ENCODE data around the gene SCN2A.

Gene SCN2A

DNA sequence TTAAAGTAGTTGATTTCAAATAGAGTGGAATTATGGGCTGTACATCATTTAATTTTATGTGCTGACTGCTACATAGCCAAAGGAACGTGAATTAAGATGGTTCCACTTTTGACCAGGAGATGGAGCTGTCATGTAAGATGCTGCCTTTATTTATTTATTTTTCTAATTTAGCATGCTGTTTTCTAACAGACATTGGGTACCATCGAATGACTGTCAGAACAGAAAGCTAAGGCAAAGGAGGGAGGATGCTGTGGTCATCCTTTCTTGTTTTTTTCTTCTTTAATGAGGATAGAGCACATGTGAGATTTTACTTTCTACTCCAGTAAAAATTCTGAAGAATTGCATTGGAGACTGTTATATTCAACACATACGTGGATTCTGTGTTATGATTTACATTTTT lies at the start of gene SCN2A:
Gene SCN2A (plus strand): TSS at position 185 of the 400 bp plus-strand sequence. CDS start 56,410 bp downstream, outside the sequence.
- peak; percentile 34 for DNase-seq (ENCODE audit: low read depth)
- TF ChIP-seq CTCF (conservative IDR thresholded peaks at IDR 0.05; ENCODE audit: low read depth, low read length), result peak; percentile 68
- no peak within 1 kb of the TSS for H3K4me3 ChIP-seq (ENCODE audit: low read length)

- no peak for TF ChIP-seq CTCF (conservative IDR thresholded peaks at IDR 0.05; ENCODE audit: low read depth, low read length)
- no peak overlapping the region for H3K4me3 ChIP-seq (ENCODE audit: low read length)
- DNase-seq (ENCODE audit: low read depth), result no peak
Measured at GRCh38 chr2:165191096-165191728, 48.0 kb upstream of the SCN2A start.

DNA sequence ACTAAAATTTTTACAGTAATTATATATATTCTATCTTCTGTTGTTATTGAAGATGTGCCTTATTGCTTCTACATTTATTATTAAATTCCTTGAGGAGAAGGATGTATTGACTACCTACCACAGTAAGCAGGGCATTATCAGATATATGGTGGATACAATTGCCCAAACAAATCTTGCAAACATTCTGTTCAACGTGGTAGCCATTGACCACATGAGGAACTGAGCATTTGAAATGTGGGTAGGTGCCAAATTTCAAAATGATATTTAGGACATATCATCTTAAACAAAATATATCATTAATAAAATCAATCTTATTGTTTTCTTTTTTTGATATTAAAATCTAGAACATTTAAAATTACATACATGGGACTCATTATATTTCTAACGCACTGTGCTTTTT lies 46.5 kb upstream of the SCN2A start:
- no peak for DNase-seq (ENCODE audit: low read depth)
- TF ChIP-seq CTCF (conservative IDR thresholded peaks at IDR 0.05; ENCODE audit: low read depth, low read length), result no peak
- H3K4me3 ChIP-seq (ENCODE audit: low read length), result no peak overlapping the region

GRCh38 chr2:165193178-165193777 lies 45.9 kb upstream of the SCN2A start:
- H3K4me3 ChIP-seq (ENCODE audit: low read length), result no peak overlapping the region
- no peak for DNase-seq (ENCODE audit: low read depth)
- no peak for TF ChIP-seq CTCF (conservative IDR thresholded peaks at IDR 0.05; ENCODE audit: low read depth, low read length)

DNA sequence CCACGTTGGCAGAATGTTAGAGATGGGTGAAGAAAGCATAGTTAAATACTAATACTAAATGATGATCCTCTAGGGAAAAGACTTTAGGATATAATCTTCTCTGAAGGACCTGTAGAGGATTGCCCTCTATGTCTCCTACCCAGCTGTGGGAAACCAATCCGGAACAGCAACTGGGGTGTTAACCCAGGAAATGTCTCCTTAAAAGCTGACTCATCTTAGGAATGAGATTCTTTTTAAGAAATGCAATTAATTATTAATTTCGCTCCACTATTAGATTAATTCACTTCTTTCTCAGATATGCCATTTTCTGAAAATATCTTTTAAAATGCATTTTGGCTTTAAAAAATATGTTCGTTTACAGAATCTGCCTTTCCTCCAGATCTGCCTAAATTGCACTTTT lies 42.8 kb upstream of the SCN2A start:
- no peak for DNase-seq (ENCODE audit: low read depth)
- no peak for TF ChIP-seq CTCF (conservative IDR thresholded peaks at IDR 0.05; ENCODE audit: low read depth, low read length)
- H3K4me3 ChIP-seq (ENCODE audit: low read length), result no peak overlapping the region

DNA sequence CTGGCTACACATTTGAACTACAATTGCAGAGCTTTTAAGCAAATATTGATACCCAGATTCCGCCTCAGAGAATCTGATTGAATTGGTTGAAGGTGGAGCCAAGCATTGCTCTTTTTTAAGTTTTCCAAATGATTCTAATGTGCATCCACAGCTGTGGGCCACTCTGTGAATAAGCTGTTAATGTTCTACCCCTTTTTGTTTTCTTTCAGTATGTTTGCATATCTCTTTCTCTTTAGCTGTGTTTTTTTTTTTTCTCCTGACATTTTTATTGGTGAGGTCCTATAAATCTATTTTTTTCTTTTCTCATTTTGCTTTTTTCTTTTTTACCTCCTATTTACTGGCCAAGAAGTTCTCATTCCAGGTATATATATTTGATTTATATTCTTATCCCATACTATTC lies 41.9 kb upstream of the SCN2A start:
- no peak overlapping the region for H3K4me3 ChIP-seq (ENCODE audit: low read length)
- no peak for DNase-seq (ENCODE audit: low read depth)
- no peak for TF ChIP-seq CTCF (conservative IDR thresholded peaks at IDR 0.05; ENCODE audit: low read depth, low read length)

- no peak overlapping the region for H3K4me3 ChIP-seq (ENCODE audit: low read length)
- DNase-seq (ENCODE audit: low read depth), result no peak
- TF ChIP-seq CTCF (conservative IDR thresholded peaks at IDR 0.05; ENCODE audit: low read depth, low read length), result no peak
Measured at GRCh38 chr2:165198181-165198580, 41.0 kb upstream of the SCN2A start.

Data from retinal pigment epithelial cell (primary cell).